AG09319 (cell line): Measurements from ENCODE around the gene FPGS.
"Not testable (repeated sequence)": the region's sequence is repeated elsewhere in the genome, so short reads cannot be mapped to it uniquely, and the experiment has no call there.

Source experiments
- DNase-seq: peaks from one replicate; pipeline ENCODE4 v3.0.0-alpha.2; 2010; ENCODE audit warnings: low read depth; ENCODE audit errors: extremely low read depth
- TF ChIP-seq, protein P1 (sequence below): IDR thresholded peaks from 2 replicates; pipeline ENCODE4 v1.5.1; 2011; ENCODE audit warnings: low read depth, mild to moderate bottlenecking, inconsistent platforms, low read length, moderate library complexity

Gene FPGS

DNA sequence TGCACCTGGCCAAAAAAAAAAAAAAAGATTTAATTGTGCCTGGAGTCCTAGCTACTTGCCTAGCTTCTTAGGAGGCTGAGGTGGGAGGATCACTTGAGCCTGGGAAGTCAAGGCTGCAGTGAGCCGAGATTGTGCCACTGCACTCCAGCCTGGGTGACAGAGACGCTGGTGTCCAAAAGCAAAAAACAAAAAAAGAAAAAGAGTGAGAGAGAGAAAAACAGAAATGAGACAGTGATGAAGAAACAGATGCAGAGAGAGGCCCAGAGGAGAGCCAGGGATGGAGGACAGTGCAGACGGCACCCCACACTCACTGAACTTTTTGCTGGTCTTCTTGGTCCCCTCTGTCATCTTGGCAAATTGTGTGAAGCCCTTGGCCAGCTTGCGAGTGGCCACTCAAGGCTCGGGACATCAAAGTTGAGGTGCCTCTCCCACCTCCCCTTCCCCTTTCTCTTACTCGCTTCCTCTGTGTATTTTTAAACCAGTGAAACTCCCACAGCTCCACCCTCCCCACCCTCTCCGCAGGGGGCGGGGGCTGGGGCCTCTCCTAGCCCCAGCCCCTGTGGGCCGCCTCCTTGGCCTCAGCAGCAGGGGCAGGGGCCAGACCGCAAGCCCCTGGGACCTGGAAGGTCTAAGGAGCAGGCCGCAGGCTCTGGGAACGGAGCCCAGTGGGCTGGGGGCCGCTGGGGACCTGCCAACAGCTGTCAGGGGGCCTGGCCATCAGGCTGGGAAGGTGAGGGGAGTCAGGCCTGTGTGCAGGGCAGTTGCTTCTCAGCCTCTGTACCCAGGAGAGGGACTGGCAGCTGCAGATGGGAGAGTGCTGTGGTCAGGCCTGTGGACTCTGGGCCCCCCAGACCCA lies 24.2 kb upstream of the FPGS start, which contains the start of gene SH2D3C:
TSS of gene SH2D3C (minus strand) at position 387 of the 856 bp plus-strand sequence. CDS start at position 348, 39 bp downstream.
- no peak for DNase-seq
- TF ChIP-seq, protein P1, sequence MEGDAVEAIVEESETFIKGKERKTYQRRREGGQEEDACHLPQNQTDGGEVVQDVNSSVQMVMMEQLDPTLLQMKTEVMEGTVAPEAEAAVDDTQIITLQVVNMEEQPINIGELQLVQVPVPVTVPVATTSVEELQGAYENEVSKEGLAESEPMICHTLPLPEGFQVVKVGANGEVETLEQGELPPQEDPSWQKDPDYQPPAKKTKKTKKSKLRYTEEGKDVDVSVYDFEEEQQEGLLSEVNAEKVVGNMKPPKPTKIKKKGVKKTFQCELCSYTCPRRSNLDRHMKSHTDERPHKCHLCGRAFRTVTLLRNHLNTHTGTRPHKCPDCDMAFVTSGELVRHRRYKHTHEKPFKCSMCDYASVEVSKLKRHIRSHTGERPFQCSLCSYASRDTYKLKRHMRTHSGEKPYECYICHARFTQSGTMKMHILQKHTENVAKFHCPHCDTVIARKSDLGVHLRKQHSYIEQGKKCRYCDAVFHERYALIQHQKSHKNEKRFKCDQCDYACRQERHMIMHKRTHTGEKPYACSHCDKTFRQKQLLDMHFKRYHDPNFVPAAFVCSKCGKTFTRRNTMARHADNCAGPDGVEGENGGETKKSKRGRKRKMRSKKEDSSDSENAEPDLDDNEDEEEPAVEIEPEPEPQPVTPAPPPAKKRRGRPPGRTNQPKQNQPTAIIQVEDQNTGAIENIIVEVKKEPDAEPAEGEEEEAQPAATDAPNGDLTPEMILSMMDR, result no peak

DNA sequence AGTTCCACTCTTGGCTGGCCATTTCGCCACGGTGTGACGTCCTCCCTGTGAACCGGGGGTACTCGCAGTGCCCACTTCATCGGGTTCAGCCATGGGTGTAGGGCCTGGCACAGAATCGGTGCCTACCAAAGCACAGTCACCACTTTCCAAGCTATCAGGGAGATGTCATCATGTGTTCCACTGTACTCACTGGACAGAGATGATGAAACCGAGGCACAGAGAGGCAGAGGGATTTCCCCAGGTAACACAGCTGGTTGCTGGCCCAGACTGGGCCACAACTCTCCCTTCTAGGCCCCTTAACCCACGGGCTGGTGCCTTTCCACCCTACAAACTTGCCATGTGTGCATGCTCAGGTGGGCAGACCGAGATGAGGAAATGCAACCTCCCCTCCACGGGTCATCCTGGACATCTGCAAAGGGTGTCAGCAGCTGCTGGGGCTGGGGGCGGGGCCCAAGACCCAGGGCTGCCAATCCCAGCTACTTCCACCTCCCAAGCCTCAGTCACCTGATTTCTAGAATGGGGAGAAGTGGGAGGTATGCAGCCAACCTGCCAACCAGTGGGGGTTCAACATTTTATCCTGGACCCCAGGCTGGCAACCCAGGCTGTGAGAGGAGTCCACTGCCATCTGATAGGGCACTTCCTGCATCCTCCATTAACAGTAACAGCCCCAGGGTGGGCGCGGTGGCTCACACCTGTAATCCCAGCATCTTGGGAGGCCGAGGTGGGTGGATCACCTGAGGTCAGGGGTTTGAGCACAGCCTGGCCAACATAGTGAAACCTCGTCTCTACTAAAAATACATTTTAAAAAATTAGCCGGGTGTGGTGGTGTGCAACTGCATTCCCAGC lies 23.3 kb upstream of the FPGS start:
- DNase-seq, result no peak
- TF ChIP-seq, protein P1, result no peak

DNA sequence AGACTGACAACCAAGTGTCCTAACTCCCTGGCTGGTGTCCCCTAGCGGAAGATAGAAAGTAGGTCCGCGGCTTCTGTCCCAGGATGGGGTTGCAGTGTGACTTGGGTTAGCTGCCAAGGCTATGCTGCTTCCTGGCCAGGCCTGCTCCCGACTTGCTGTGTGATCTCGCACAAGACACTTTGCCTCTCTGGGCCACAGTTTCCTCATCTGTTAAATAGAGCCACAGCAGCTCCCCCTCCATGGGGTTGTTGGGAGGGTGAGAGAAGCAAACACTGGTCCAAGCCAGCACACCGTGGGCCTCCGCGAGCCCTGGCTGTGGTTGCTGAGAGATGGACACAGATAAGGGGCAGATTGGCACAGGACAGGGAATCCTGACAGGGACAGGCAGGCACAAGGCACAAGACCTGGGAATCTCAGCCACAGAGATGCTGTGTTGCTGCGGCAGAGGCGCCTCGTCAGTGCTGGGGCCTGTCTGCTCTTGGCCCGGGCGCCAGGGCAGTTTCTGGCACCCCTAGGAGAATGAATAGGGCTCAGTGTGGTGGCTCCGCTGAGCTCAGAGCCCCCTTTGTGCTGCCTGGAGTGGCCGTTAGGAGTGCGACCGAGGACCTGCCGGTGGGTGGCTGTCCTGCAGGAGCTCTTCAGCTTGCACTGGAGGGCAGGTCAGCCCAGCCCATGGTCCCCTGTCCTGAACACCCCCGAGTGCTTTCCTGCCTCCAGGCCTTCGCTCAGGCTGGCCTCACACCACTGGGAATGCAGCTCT lies 22.4 kb upstream of the FPGS start:
- TF ChIP-seq, protein P1, result no peak
- DNase-seq, result no peak

DNA sequence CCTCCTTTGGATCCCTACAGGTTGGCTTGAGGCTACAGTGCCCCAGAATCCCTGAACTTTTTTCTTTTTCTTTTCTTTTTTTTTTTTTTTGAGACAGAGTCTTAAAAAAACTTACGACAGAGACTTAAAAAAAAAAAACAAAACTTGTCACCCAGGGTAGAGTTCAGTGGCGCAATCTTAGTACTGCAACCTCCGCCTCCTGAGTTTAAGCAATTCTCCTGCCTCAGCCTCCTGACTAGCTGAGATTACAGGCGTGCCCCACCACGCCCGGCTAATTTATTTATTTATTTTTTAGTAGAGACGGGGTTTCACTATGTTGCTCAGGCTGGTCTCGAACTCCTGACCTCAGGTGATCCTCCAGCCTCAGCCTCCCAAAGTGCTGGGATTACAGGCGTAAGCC lies 21.8 kb upstream of the FPGS start:
- not testable (repeated sequence) for DNase-seq

DNA sequence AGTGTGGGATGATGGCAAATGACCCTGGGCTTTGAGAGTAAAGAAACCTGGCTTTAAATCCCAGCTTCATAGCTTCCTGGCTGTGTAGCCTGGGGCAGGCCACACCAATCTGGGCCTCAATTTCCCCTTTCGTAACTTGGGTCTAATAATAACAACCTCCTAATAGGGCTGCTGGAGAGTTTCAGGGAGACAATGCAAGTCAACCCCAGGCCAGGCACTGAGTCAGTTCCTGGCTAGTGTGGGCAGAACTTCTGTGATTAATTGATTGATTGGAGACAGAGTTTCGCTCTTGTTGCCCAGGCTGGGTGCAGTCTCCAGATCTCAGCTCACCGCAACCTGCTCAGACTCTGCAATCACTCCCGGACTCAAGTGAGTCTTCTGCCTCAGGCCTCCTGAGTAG lies 20.9 kb upstream of the FPGS start:
- TF ChIP-seq, protein P1, result no peak

DNA sequence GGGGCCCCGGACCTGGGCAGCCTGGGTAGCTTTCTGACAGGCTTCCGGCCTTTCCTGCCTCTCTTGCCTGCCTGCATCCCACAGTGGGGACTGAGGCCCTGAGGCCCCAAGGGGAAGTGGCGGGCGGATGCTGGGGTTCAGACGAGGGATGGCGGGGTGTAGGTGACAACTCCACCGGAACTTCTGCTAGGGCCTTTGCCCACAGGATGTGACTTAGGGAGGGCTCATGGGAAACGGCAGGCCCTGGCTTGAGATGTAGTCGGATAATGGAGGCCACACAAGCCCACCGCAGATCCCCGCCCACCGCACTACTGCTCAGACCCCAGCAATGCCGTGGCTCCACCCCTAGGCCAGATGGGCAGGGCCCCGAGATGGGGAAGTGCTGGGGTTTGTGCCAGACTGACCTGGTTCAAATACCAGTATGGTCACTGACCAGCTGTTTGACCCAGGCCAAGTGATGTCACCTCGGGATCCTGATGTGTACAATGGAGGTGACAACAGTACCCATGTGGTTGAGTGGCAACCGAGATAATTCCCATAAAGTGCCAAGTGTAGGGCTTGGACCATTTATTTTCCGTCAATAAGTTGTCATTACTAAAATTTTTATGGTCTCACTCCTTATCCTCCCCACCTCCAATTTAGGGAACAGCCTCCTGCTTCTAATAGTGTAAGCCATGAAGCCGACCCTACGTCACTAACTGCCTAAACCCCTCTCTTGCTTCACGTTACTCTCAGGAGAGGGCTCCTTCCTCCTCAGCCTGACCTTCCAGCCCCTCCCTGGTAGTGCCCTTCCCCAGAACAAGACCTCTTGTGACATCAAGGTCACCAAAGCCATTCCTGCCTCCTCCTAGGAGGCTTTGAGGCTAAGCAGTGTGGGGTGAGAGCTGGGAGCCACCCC lies 19.3 kb upstream of the FPGS start:
- TF ChIP-seq, protein P1, result no peak
- DNase-seq, result no peak

More for the DNA sequence above, 20.9 kb upstream of the FPGS start:
- no peak for DNase-seq
